GM23338 (cell line): ENCODE results near the gene HSPG2. TPM values are rescaled to one million over a fixed set of nuclear protein-coding genes. Genes with fewer than 3 reads are reported as not detected.

Experiments used
- ATAC-seq: fragments of 200-7000 bp; cut with Tn5 transposase; 3 replicates; pipeline ENCODE4 v1.9.1; 2020
- DNase-seq: peaks from one replicate; pipeline ENCODE4 v3.0.0-alpha.2; 2015; ENCODE audit warnings: low spot score
- H2AFZ ChIP-seq: fragments of 200-600 bp; sonication (generic); 2 replicates; pipeline ENCODE4 v1.8.0; 2016; ENCODE audit warnings: antibody characterized with exemption, mild to moderate bottlenecking, moderate library complexity
- H3F3A ChIP-seq: fragments of 200-600 bp; sonication (generic); replicated peaks from 2 replicates; pipeline ENCODE4 v1.8.0; 2017; ENCODE audit warnings: antibody characterized with exemption, mixed run types, low read depth
- H3K27ac ChIP-seq: fragments of 200-600 bp; sonication (generic); 2 replicates; pipeline ENCODE4 v1.6.1; 2016; ENCODE audit warnings: low read depth
- H3K27me3 ChIP-seq: fragments of 200-600 bp; sonication (generic); 2 replicates; pipeline ENCODE4 v1.8.0; 2016; ENCODE audit warnings: mild to moderate bottlenecking, mixed run types, moderate library complexity; ENCODE audit not compliant: insufficient read depth
- H3K36me3 ChIP-seq: fragments of 200-600 bp; sonication (generic); 2 replicates; pipeline ENCODE4 v1.8.0; 2016; ENCODE audit warnings: mild to moderate bottlenecking; ENCODE audit not compliant: insufficient read depth
- H3K4me1 ChIP-seq: fragments of 200-600 bp; sonication (generic); 2 replicates; pipeline ENCODE4 v1.8.0; 2016; ENCODE audit warnings: mild to moderate bottlenecking, moderate library complexity; ENCODE audit not compliant: insufficient read depth
- H3K4me2 ChIP-seq: fragments of 200-600 bp; sonication (generic); 2 replicates; pipeline ENCODE4 v1.7.1; 2017; ENCODE audit warnings: mixed run types
- H3K4me3 ChIP-seq: fragments of 200-600 bp; sonication (generic); 2 replicates; pipeline ENCODE4 v1.6.1; 2016; ENCODE audit warnings: mixed run types
- H3K79me2 ChIP-seq: fragments of 200-600 bp; sonication (generic); replicated peaks from 2 replicates; pipeline ENCODE4 v1.8.0; 2017; ENCODE audit warnings: mild to moderate bottlenecking; ENCODE audit not compliant: insufficient read depth
- H3K9me2 ChIP-seq: fragments of 200-600 bp; sonication (generic); 2 replicates; pipeline ENCODE4 v1.8.0; 2017; ENCODE audit not compliant: insufficient read depth
- H4K20me1 ChIP-seq: fragments of 200-600 bp; sonication (generic); replicated peaks from 2 replicates; pipeline ENCODE4 v1.8.0; 2017; ENCODE audit warnings: mild to moderate bottlenecking; ENCODE audit not compliant: insufficient read depth
- H3K27ac Mint-ChIP-seq: 2 replicates; pipeline ENCODE4 v1.8.0; 2020; ENCODE audit warnings: inconsistent platforms, mild to moderate bottlenecking, moderate library complexity, mixed read lengths
- H3K27me3 Mint-ChIP-seq: 3 replicates; pipeline ENCODE4 v1.8.0; 2022; ENCODE audit warnings: low read depth, mild to moderate bottlenecking, moderate library complexity, mixed read lengths, inconsistent platforms; ENCODE audit not compliant: insufficient read depth, poor library complexity
- H3K36me3 Mint-ChIP-seq: 3 replicates; pipeline ENCODE4 v1.8.0; 2021; ENCODE audit warnings: low read depth, mild to moderate bottlenecking, inconsistent platforms, moderate library complexity, mixed read lengths
- H3K4me1 Mint-ChIP-seq: 3 replicates; pipeline ENCODE4 v1.8.0; 2020; ENCODE audit warnings: mild to moderate bottlenecking, inconsistent platforms, mixed read lengths
- H3K4me3 Mint-ChIP-seq: 3 replicates; pipeline ENCODE4 v1.8.0; 2021; ENCODE audit warnings: moderate library complexity, mild to moderate bottlenecking, inconsistent platforms, mixed read lengths
- H3K9me3 Mint-ChIP-seq: 3 replicates; pipeline ENCODE4 v1.8.0; 2020; ENCODE audit warnings: moderate library complexity, mild to moderate bottlenecking, inconsistent platforms, mixed read lengths
- CTCF ChIP-seq, 2 experiments: fragments of 200-600 bp in 1 of 2; sonication (generic) in 1 of 2; conservative IDR thresholded peaks; 2 replicates each; pipeline versions ENCODE4 v1.5.1 to v1.6.1; 2016 to 2017; ENCODE audit warnings: antibody characterized with exemption in 2 of 2, low read depth in 2 of 2, mild to moderate bottlenecking in 2 of 2, moderate library complexity in 1 of 2
- JUNB ChIP-seq: IDR thresholded peaks from one replicate; pipeline ENCODE4 v1.6.1; 2016; ENCODE audit warnings: antibody characterized with exemption; ENCODE audit not compliant: unreplicated experiment
- NANOG ChIP-seq: IDR thresholded peaks from 2 replicates; pipeline ENCODE4 v1.6.1; 2016; ENCODE audit warnings: antibody characterized with exemption, borderline replicate concordance
- POLR2AphosphoS5 ChIP-seq: IDR thresholded peaks from 2 replicates; pipeline ENCODE4 v1.6.1; 2016; ENCODE audit warnings: antibody characterized with exemption, low read depth
- REST ChIP-seq: IDR thresholded peaks from one replicate; pipeline ENCODE4 v1.6.1; 2018; ENCODE audit warnings: antibody characterized with exemption; ENCODE audit not compliant: unreplicated experiment
- ZNF331 ChIP-seq: fragments of 250-450 bp; sonication (Bioruptor Pico); IDR thresholded peaks from 2 replicates; pipeline ENCODE4 v1.5.0; 2020; ENCODE audit warnings: low read depth, mild to moderate bottlenecking, moderate library complexity
- ZNF462 ChIP-seq: fragments of 250-450 bp; sonication (Bioruptor Pico); IDR thresholded peaks from 2 replicates; pipeline ENCODE4 v1.5.0; 2020; ENCODE audit warnings: mild to moderate bottlenecking, moderate library complexity
- polyA plus RNA-seq: library from polyadenylated mRNA; unstranded; fragments of >200 nt; fragmentation: Nextera tagmentation; extraction: Ambion mirVana; gene quantifications from 2 replicates; pipeline ENCODE4 v1.2.1, GENCODE V29; 2016
- total RNA-seq: library from RNA; depleted of rRNA; stranded (reverse); fragments of >200 nt; shearing (Covaris generic); gene quantifications from 2 replicates; pipeline ENCODE4 v1.2.3, GENCODE V29; 2014

HSPG2 gene
- total and polyA plus RNA-seq, 2 experiments from 2014 or later, result 14.9 to 70.8 TPM

GRCh38 chr1:21829294-21829693 lies 107.8 kb downstream of the HSPG2 start:
- H3K4me3 ChIP-seq, result no peak overlapping the region
- H2AFZ ChIP-seq, result no peak overlapping the region
- H3K27me3 Mint-ChIP-seq, result peaks cover 4% of the 10 kb centered on the region
- no peak overlapping the region for H3K4me3 Mint-ChIP-seq
- no peaks in the 10 kb centered on the region for H3K79me2 ChIP-seq
- no peak overlapping the region for H3K27ac Mint-ChIP-seq
- no peak for DNase-seq
- no peaks in the 10 kb centered on the region for H3K9me2 ChIP-seq
- H3K4me1 ChIP-seq, result no peaks in the 10 kb centered on the region
- no peak for TF ChIP-seq POLR2AphosphoS5
- no peak for TF ChIP-seq REST
- TF ChIP-seq JUNB, result no peak
- TF ChIP-seq ZNF331 (CRISPR knock-in tag), result no peak
- no peak for TF ChIP-seq ZNF462 (CRISPR knock-in tag)
- no peak for TF ChIP-seq NANOG
- no peak for TF ChIP-seq CTCF (conservative IDR thresholded peaks at IDR 0.05; ENCODE audit: low read depth in 2 of 2)
- no peak overlapping the region for H3K27ac ChIP-seq
- H3K4me2 ChIP-seq, result no peak overlapping the region
- peaks cover 50% of the 10 kb centered on the region for H3K36me3 Mint-ChIP-seq
- H3K9me3 Mint-ChIP-seq, result peaks cover 5% of the 10 kb centered on the region
- no peaks in the 10 kb centered on the region for H3F3A ChIP-seq
- H3K36me3 ChIP-seq, result no peaks in the 10 kb centered on the region; the same call in none of the 2 replicates
- no peaks in the 10 kb centered on the region; the same call in 2 of the 3 replicates for H3K4me1 Mint-ChIP-seq
- no peaks in the 10 kb centered on the region for H3K27me3 ChIP-seq
- ATAC-seq, result no peak
- H4K20me1 ChIP-seq, result no peaks in the 10 kb centered on the region
